ENCODE measurements around the gene FIZ1.

FIZ1 gene

GRCh38 chr19:55599842-55600661, 735 bp upstream of the FIZ1 start, which contains the start of gene ZNF524:
ZNF524 (plus strand) TSS chr19:55600288; CDS start chr19:55602113, 1,825 bp downstream.
- peak within 1 kb of the TSS; percentile 62 to 85 for H3K4me3 ChIP-seq (ENCODE audit: low read depth in 1 of 2, low read length in 2 of 2)
- no peaks in the 10 kb centered on the region for H3K27me3 ChIP-seq (ENCODE audit: low read depth, low read length)
- no peaks in the 10 kb centered on the region for H3K9me3 ChIP-seq (ENCODE audit: control insufficient read depth in 1 of 2, low read length in 2 of 2)
- H3K4me1 ChIP-seq (ENCODE audit: control insufficient read depth in 1 of 2, insufficient read depth in 2 of 2, low read length in 2 of 2): peaks cover 10 to 12% of the 10 kb centered on the region in 2 donors
- H3K36me3 ChIP-seq (ENCODE audit: control insufficient read depth in 1 of 2, insufficient read depth in 2 of 2, low read length in 2 of 2): peaks cover 14 to 24% of the 10 kb centered on the region in 2 donors
- peak within 1 kb of the TSS; percentile 89 for H3K27ac ChIP-seq (ENCODE audit: low read length)

DNA sequence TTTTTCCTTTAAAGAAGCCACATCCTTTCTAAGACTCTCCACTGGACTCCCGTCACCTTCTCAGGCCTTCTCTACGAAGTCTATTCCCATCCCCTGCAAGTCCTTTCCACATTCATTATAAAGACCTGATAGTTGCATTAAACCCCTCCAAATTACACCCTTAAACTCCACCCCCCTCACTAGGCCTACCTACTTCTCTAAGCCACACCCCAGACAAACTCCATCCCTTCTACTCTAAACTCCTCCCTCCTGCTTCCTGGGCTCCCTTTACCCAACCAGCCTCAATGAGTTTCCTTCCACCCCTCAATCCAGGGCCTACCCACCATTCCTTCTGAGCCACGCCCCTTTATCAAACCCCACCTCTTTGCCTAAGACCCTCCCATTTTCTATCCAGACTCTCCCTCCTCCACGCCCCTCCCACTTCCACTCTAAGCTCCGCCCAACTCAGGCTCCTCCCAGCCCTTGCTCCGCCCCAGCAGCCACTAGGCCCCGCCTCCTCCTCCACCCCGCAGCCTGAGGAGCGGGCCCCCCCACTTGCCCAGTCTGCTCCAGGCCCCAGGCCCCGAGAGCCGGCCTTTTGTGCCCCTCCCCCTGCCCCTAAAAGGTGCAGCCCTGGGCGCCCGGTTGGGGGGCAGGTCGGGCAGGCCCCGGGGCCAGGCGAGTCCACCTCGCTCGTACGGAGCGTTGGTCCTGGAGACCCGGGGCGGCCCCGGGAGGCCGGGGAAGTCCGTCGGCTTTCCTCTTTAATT, 424 bp downstream of the FIZ1 start:
- H3K27ac ChIP-seq (ENCODE audit: low read length): peak overlapping the region; percentile 89
- peaks cover 10 to 12% of the 10 kb centered on the region in 2 donors for H3K4me1 ChIP-seq (ENCODE audit: control insufficient read depth in 1 of 2, insufficient read depth in 2 of 2, low read length in 2 of 2)
- H3K9me3 ChIP-seq (ENCODE audit: control insufficient read depth in 1 of 2, low read length in 2 of 2): no peaks in the 10 kb centered on the region
- H3K4me3 ChIP-seq (ENCODE audit: low read depth in 1 of 2, low read length in 2 of 2): peak overlapping the region; percentile 62 to 85
- H3K36me3 ChIP-seq (ENCODE audit: control insufficient read depth in 1 of 2, insufficient read depth in 2 of 2, low read length in 2 of 2): peaks cover 18 to 25% of the 10 kb centered on the region in 2 donors
- no peaks in the 10 kb centered on the region for H3K27me3 ChIP-seq (ENCODE audit: low read depth, low read length)

DNA sequence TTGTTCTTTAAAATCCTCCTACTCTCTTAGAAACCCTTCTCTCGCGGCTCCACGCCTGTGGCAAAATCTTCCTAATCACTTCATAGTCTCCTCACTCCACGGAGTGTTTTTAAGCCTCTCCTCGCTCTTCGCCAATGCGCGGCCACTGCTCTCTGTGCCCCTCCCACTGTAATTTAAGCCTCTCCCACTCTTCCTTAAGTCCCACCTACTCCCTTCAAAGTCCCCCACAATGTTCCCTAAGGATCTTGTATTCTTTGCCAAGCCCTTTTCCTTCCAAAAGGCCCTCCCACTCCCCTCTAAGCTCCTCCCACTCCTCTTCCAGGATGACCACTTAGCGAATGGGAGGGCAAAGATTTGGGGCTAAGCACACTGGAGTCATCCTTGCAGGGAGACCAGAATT, 1.3 kb downstream of the FIZ1 start:
- Histone ChIP-seq H3K36me3 (ENCODE audit: control insufficient read depth in 1 of 2, insufficient read depth in 2 of 2, low read length in 2 of 2) (peaks cover 18 to 31% of the 10 kb centered on the region in 2 donors), H3K4me1 (ENCODE audit: control insufficient read depth in 1 of 2, insufficient read depth in 2 of 2, low read length in 2 of 2) (peaks cover 10 to 12% of the 10 kb centered on the region in 2 donors), H3K27ac (ENCODE audit: low read length) (no peak overlapping the region), H3K9me3 (ENCODE audit: control insufficient read depth in 1 of 2, low read length in 2 of 2) (no peaks in the 10 kb centered on the region), H3K27me3 (ENCODE audit: low read depth, low read length) (no peaks in the 10 kb centered on the region), H3K4me3 (ENCODE audit: low read depth in 1 of 2, low read length in 2 of 2) (peak overlapping the region in 1 of 2 donors; percentile 62)

- H3K27me3 ChIP-seq (ENCODE audit: low read depth, low read length): no peaks in the 10 kb centered on the region
Observed at GRCh38 chr19:55597501-55597921, 1.8 kb downstream of the FIZ1 start.

DNA sequence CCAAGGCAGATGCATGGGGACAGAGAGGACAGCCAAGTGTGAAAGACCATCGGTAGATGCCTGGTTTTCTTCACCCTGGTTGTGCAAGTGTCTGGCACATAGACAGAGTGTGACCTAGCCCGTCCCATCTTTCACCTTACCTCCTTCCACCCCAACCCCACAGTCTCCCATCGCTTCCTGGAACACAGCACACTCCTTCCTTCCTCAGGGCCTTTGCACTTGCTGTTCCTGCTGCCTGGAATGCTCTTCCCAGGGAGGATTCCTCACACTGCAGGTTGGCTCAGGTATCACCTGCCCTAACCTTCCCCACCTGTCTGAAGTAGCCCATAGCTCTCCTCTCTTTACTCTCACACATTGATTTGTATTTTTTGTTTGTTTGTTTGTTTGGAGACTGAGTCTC, 3.0 kb downstream of the FIZ1 start:
- Histone ChIP-seq H3K4me3 (ENCODE audit: low read depth in 1 of 2, low read length in 2 of 2) (no peak overlapping the region), H3K4me1 (ENCODE audit: control insufficient read depth in 1 of 2, insufficient read depth in 2 of 2, low read length in 2 of 2) (peaks cover 10% of the 10 kb centered on the region in 2 donors), H3K27ac (ENCODE audit: low read length) (no peak overlapping the region), H3K27me3 (ENCODE audit: low read depth, low read length) (no peaks in the 10 kb centered on the region), H3K9me3 (ENCODE audit: control insufficient read depth in 1 of 2, low read length in 2 of 2) (no peaks in the 10 kb centered on the region), H3K36me3 (ENCODE audit: control insufficient read depth in 1 of 2, insufficient read depth in 2 of 2, low read length in 2 of 2) (peaks cover 18 to 39% of the 10 kb centered on the region in 2 donors)

More at GRCh38 chr19:55597501-55597921, 1.8 kb downstream of the FIZ1 start:
- Histone ChIP-seq H3K4me3 (ENCODE audit: low read depth in 1 of 2, low read length in 2 of 2) (no peak overlapping the region), H3K9me3 (ENCODE audit: control insufficient read depth in 1 of 2, low read length in 2 of 2) (no peaks in the 10 kb centered on the region), H3K27ac (ENCODE audit: low read length) (no peak overlapping the region), H3K4me1 (ENCODE audit: control insufficient read depth in 1 of 2, insufficient read depth in 2 of 2, low read length in 2 of 2) (peaks cover 10 to 12% of the 10 kb centered on the region in 2 donors), H3K36me3 (ENCODE audit: control insufficient read depth in 1 of 2, insufficient read depth in 2 of 2, low read length in 2 of 2) (peaks cover 18 to 34% of the 10 kb centered on the region in 2 donors)

GRCh38 chr19:55594996-55595545, 4.2 kb downstream of the FIZ1 start:
- Histone ChIP-seq H3K27ac (ENCODE audit: low read length) (no peak overlapping the region), H3K36me3 (ENCODE audit: control insufficient read depth in 1 of 2, insufficient read depth in 2 of 2, low read length in 2 of 2) (peaks cover 18 to 39% of the 10 kb centered on the region in 2 donors), H3K9me3 (ENCODE audit: control insufficient read depth in 1 of 2, low read length in 2 of 2) (no peaks in the 10 kb centered on the region), H3K4me3 (ENCODE audit: low read depth in 1 of 2, low read length in 2 of 2) (no peak overlapping the region), H3K27me3 (ENCODE audit: low read depth, low read length) (no peaks in the 10 kb centered on the region), H3K4me1 (ENCODE audit: control insufficient read depth in 1 of 2, insufficient read depth in 2 of 2, low read length in 2 of 2) (peaks cover 4% of the 10 kb centered on the region in 2 donors)

GRCh38 chr19:55593096-55593772, 6.1 kb downstream of the FIZ1 start:
- Histone ChIP-seq H3K36me3 (ENCODE audit: control insufficient read depth in 1 of 2, insufficient read depth in 2 of 2, low read length in 2 of 2) (peaks cover 18 to 39% of the 10 kb centered on the region in 2 donors), H3K27ac (ENCODE audit: low read length) (no peak overlapping the region), H3K9me3 (ENCODE audit: control insufficient read depth in 1 of 2, low read length in 2 of 2) (no peaks in the 10 kb centered on the region), H3K27me3 (ENCODE audit: low read depth, low read length) (no peaks in the 10 kb centered on the region), H3K4me3 (ENCODE audit: low read depth in 1 of 2, low read length in 2 of 2) (no peak overlapping the region), H3K4me1 (ENCODE audit: control insufficient read depth in 1 of 2, insufficient read depth in 2 of 2, low read length in 2 of 2) (peaks cover 0 to 2% of the 10 kb centered on the region in 2 donors)

DNA sequence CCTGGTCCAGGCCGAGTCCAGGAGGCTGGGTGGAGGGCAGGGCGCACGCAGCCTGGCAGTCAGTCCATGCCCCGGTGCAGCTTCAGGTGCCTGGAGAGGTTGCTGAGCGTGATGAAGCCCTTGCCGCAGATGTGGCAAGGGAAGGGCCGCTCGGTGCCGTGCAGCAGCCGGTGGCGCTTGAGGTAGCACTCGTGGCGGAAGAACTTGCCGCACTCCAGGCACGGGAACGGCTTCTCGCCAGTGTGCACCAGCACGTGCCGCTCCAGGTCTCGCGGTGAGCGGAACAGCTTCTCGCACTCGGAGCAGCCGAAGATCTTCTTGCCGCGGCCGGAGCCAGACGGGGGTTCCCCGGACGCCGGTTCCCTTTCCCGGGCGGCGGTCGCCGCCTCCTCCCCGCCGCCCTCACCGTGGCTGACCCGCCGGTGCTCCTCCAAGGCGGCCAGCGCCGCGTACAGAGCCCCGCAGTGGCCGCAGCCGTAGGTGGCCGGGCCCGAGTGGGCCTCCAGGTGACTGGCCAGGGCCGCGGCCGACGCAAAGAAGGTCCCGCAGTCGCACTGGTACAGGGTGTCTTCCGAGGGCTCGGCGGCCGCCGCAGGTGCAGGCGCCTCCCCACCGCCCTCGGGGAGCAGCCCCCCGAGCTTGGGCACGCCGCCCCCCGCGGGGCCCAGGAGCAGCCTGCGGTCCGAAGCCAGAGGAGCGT, 6.8 kb downstream of the FIZ1 start:
- no peaks in the 10 kb centered on the region for H3K27me3 ChIP-seq (ENCODE audit: low read depth, low read length)
- H3K4me3 ChIP-seq (ENCODE audit: low read depth in 1 of 2, low read length in 2 of 2): no peak overlapping the region
- no peaks in the 10 kb centered on the region for H3K9me3 ChIP-seq (ENCODE audit: control insufficient read depth in 1 of 2, low read length in 2 of 2)
- no peaks in the 10 kb centered on the region for H3K4me1 ChIP-seq (ENCODE audit: control insufficient read depth in 1 of 2, insufficient read depth in 2 of 2, low read length in 2 of 2)
- H3K36me3 ChIP-seq (ENCODE audit: control insufficient read depth in 1 of 2, insufficient read depth in 2 of 2, low read length in 2 of 2): peaks cover 18 to 38% of the 10 kb centered on the region in 2 donors
- H3K27ac ChIP-seq (ENCODE audit: low read length): no peak overlapping the region

DNA sequence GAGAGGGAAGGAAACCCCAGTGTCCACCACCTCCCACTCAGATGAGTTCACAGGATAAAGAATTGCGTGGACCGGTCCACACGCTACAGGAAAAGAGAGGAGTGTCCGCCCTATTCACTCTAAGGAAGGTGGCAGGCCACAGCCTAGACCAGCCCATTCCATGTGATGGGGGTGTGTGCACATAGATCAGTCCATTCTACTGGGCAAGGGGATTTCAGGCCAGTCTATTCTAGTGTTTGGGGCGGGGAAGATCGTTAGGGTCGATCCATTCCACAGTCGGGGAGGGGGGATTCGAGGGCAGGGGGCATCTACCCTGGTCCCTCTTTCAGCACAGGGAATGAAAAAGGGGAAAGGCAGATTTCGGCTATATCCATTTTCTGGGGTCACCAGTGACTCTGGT, 7.8 kb downstream of the FIZ1 start:
- no peak overlapping the region for H3K27ac ChIP-seq (ENCODE audit: low read length)
- peaks cover 18 to 29% of the 10 kb centered on the region in 2 donors for H3K36me3 ChIP-seq (ENCODE audit: control insufficient read depth in 1 of 2, insufficient read depth in 2 of 2, low read length in 2 of 2)
- H3K27me3 ChIP-seq (ENCODE audit: low read depth, low read length): no peaks in the 10 kb centered on the region
- no peak overlapping the region for H3K4me3 ChIP-seq (ENCODE audit: low read depth in 1 of 2, low read length in 2 of 2)
- no peaks in the 10 kb centered on the region for H3K9me3 ChIP-seq (ENCODE audit: control insufficient read depth in 1 of 2, low read length in 2 of 2)
- H3K4me1 ChIP-seq (ENCODE audit: control insufficient read depth in 1 of 2, insufficient read depth in 2 of 2, low read length in 2 of 2): peaks cover 0 to 9% of the 10 kb centered on the region in 2 donors

GRCh38 chr19:55590617-55591016, 8.7 kb downstream of the FIZ1 start:
- H3K4me3 ChIP-seq (ENCODE audit: low read depth in 1 of 2, low read length in 2 of 2): no peak overlapping the region

More at GRCh38 chr19:55590617-55591016, 8.7 kb downstream of the FIZ1 start:
- peaks cover 10 to 21% of the 10 kb centered on the region in 2 donors for H3K36me3 ChIP-seq (ENCODE audit: control insufficient read depth in 1 of 2, insufficient read depth in 2 of 2, low read length in 2 of 2)
- no peaks in the 10 kb centered on the region for H3K9me3 ChIP-seq (ENCODE audit: control insufficient read depth in 1 of 2, low read length in 2 of 2)
- H3K27me3 ChIP-seq (ENCODE audit: low read depth, low read length): no peaks in the 10 kb centered on the region
- H3K27ac ChIP-seq (ENCODE audit: low read length): no peak overlapping the region
- H3K4me1 ChIP-seq (ENCODE audit: control insufficient read depth in 1 of 2, insufficient read depth in 2 of 2, low read length in 2 of 2): peaks cover 0 to 18% of the 10 kb centered on the region in 2 donors
